H1 (cell line): ENCODE results near the gene PRR3. TPM values are rescaled to one million over a fixed set of nuclear protein-coding genes. Genes with fewer than 3 reads are reported as not detected.

Experiments
- BCL11A ChIP-seq, 2 experiments: IDR thresholded peaks; one replicate each; pipeline ENCODE4 v1.6.1; 2011; ENCODE audit warnings: low read depth in 2 of 2, low read length in 2 of 2, mild to moderate bottlenecking in 2 of 2
- BRCA1 ChIP-seq: IDR thresholded peaks from 2 replicates; pipeline ENCODE4 v1.6.1; 2012; ENCODE audit warnings: low read depth, low read length, improper control_type of control experiment
- CBX5 ChIP-seq: fragments of 300-800, 300-1000 bp; sonication (generic); IDR thresholded peaks from 2 replicates; pipeline ENCODE4 v1.7.1; 2016; ENCODE audit warnings: antibody characterized with exemption, low read length, low read depth
- CBX8 ChIP-seq: fragments of 300-800, 300-1000 bp; sonication (generic); IDR thresholded peaks from 2 replicates; pipeline ENCODE4 v1.7.1; 2016; ENCODE audit warnings: low read depth, low read length, borderline replicate concordance
- CHD1 ChIP-seq: IDR thresholded peaks from 2 replicates; pipeline ENCODE4 v1.6.1; 2012; ENCODE audit warnings: low read depth, low read length, improper control_type of control experiment
- CTBP2 ChIP-seq: IDR thresholded peaks from 2 replicates; pipeline ENCODE4 v1.7.0; 2011; ENCODE audit warnings: borderline replicate concordance, mild to moderate bottlenecking, moderate library complexity, mixed read lengths, low read length; ENCODE audit not compliant: insufficient read depth, insufficient read length
- EGR1 ChIP-seq: IDR thresholded peaks from 2 replicates; pipeline ENCODE4 v1.6.1; 2011; ENCODE audit warnings: low read depth, low read length, borderline replicate concordance
- EP300 ChIP-seq, 2 experiments: IDR thresholded peaks; 1 replicate in 1 of 2; 2 replicates in 1 of 2; pipeline ENCODE4 v1.6.1; 2011 to 2012; ENCODE audit warnings: low read depth in 2 of 2, low read length in 2 of 2, mild to moderate bottlenecking in 2 of 2, borderline replicate concordance in 1 of 2, inconsistent platforms in 1 of 2, moderate library complexity in 1 of 2
- HDAC6 ChIP-seq: IDR thresholded peaks from one replicate; pipeline ENCODE4 v1.7.1; 2012; ENCODE audit warnings: low read depth, mild to moderate bottlenecking, inconsistent platforms, low read length, moderate library complexity
- JUND ChIP-seq: IDR thresholded peaks from 2 replicates; pipeline ENCODE4 v1.6.1; 2011; ENCODE audit warnings: mild to moderate bottlenecking, improper control_type of control experiment, low read length
- KDM1A ChIP-seq: fragments of 200-600, 300-600 bp; sonication (generic); IDR thresholded peaks from 2 replicates; pipeline ENCODE4 v1.7.1; 2016; ENCODE audit warnings: mild to moderate bottlenecking, low read length, borderline replicate concordance
- NRF1 ChIP-seq: IDR thresholded peaks from 2 replicates; pipeline ENCODE4 v1.6.1; 2011; ENCODE audit warnings: mild to moderate bottlenecking, low read depth, low read length, improper control_type of control experiment
- POU5F1 ChIP-seq: IDR thresholded peaks from 2 replicates; pipeline ENCODE4 v1.6.1; 2011; ENCODE audit warnings: low read depth, mild to moderate bottlenecking, low read length, moderate library complexity
- RNF2 ChIP-seq: fragments of 200-900, 300-1000 bp; sonication (generic); IDR thresholded peaks from 2 replicates; pipeline ENCODE4 v1.7.1; 2016; ENCODE audit warnings: borderline replicate concordance, low read depth, mild to moderate bottlenecking, antibody characterized with exemption, low read length; ENCODE audit not compliant: poor library complexity, severe bottlenecking; ENCODE audit errors: missing control alignments
- RXRA ChIP-seq: IDR thresholded peaks from 2 replicates; pipeline ENCODE4 v1.6.1; 2011; ENCODE audit warnings: low read depth, mild to moderate bottlenecking, low read length, moderate library complexity; ENCODE audit not compliant: insufficient read depth
- SAP30 ChIP-seq: fragments of 300-600 bp; sonication (generic); IDR thresholded peaks from 2 replicates; pipeline ENCODE4 v1.7.1; 2012; ENCODE audit warnings: low read length, moderate library complexity, mild to moderate bottlenecking, inconsistent platforms; ENCODE audit not compliant: insufficient read depth, insufficient replicate concordance
- SP4 ChIP-seq: IDR thresholded peaks from 2 replicates; pipeline ENCODE4 v1.6.1; 2012; ENCODE audit warnings: low read length, inconsistent platforms
- TAF1 ChIP-seq: IDR thresholded peaks from 2 replicates; pipeline ENCODE4 v1.6.1; 2011; ENCODE audit warnings: mild to moderate bottlenecking, low read depth, low read length
- TEAD4 ChIP-seq: IDR thresholded peaks from 2 replicates; pipeline ENCODE4 v1.6.1; 2012; ENCODE audit warnings: low read depth, low read length, inconsistent platforms, mixed read lengths
- polyA plus RNA-seq, 7 experiments: library from polyadenylated mRNA; depleted of rRNA in 3 of 7; stranded (reverse) in 5 of 7; unstranded in 2 of 7; fragments of >200 nt in 5 of 7; fragments of 200-250 nt in 2 of 7; gene quantifications; 1 replicate in 5 of 7; 2 replicates in 1 of 7; 4 replicates in 1 of 7; pipeline versions ENCODE4 v1.2.1 to v1.2.3, GENCODE V29; 2011 to 2013; ENCODE audit warnings: missing spikeins in 2 of 7, mixed read lengths in 2 of 7
- total RNA-seq: library from RNA; stranded (reverse); fragmentation: NEBNext Ultra II Directional; extraction: Animal tissue kit (Norgen Biotek cat#: 25700); gene quantifications from 2 replicates; pipeline ENCODE4 v1.2.1, GENCODE V29; 2021
- TF ChIP-seq, protein P1 (sequence below), 3 experiments: IDR thresholded peaks; 1 replicate in 2 of 3; 2 replicates in 1 of 3; pipeline versions ENCODE4 v1.5.1 to v1.6.1; 2011; ENCODE audit warnings: low read length in 3 of 3, mild to moderate bottlenecking in 3 of 3, inconsistent platforms in 2 of 3, low read depth in 1 of 3, moderate library complexity in 1 of 3; ENCODE audit not compliant: insufficient read depth in 1 of 3; ENCODE audit errors: control extremely low read depth in 1 of 3
- TF ChIP-seq, protein P2 (sequence below): IDR thresholded peaks from 2 replicates; pipeline ENCODE4 v1.6.1; 2012; ENCODE audit warnings: inconsistent platforms

PRR3 gene
- total and polyA plus RNA-seq, 2 of the 8 experiments (the other 6 are each of a cell fraction or from before 2014, with no cell fraction given) = 10.5 to 24.2 TPM

DNA sequence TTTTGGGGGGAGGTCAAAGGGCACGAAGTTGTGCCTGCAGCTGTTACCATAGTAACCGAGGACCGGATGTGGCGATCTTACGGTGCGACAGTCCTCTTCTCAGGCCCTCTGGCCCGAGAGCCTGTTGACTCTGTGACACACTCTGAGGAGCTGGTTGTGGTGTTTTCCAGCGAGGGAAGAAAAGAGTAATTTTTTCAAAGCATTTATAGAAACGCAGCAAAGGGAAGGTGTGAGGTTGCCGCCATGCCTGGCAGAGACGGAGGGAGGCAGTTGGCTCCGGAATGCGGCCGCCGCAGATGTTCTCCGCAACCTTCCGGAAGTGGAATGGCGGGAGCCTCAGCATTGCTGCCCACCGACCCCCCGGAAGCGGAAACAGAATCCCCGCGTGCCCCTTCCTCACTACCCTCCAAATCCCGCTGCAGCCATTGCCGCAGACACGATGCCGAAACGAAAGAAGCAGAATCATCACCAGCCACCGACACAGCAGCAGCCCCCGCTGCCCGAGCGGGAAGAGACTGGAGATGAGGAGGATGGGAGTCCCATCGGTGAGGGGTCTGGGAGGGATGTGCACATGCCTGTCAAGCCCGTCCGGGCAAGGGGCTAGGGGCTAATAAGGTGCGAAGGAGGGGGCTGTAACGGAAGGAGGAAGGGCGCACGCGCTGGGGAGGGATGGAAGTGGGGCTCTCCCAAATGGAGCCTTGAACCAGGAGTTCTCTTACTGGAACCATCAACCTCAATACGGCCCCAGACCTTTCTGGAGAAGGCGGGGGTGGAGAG is at the start of gene PRR3 (continued):
- TF ChIP-seq HDAC6 (no peak), RNF2 (no peak), CBX8 (no peak), SP4 (peak; percentile 35; the same call in 1 of the 2 replicates), EGR1 (0 out of 2 replicates have a peak, but pooled peaks have one; percentile 43), TAF1 (peak; percentile 97), POU5F1 (no peak), TEAD4 (peak; percentile 72), EP300 (IDR thresholded peaks at IDR 0.05; ENCODE audit: borderline replicate concordance in 1 of 2, low read depth in 2 of 2, low read length in 2 of 2) (no peak), CHD1 (no peak), RXRA (no peak), JUND (no peak), NRF1 (0 out of 2 replicates have a peak, but pooled peaks have one; percentile 24), BCL11A (IDR thresholded peaks at IDR 0.05; ENCODE audit: low read depth in 2 of 2, low read length in 2 of 2) (no peak), SAP30 (peak; percentile 51), CBX5 (no peak), CTBP2 (no peak), BRCA1 (no peak), KDM1A (peak; percentile 23; the same call in 1 of the 2 replicates)
- TF ChIP-seq, protein P1, sequence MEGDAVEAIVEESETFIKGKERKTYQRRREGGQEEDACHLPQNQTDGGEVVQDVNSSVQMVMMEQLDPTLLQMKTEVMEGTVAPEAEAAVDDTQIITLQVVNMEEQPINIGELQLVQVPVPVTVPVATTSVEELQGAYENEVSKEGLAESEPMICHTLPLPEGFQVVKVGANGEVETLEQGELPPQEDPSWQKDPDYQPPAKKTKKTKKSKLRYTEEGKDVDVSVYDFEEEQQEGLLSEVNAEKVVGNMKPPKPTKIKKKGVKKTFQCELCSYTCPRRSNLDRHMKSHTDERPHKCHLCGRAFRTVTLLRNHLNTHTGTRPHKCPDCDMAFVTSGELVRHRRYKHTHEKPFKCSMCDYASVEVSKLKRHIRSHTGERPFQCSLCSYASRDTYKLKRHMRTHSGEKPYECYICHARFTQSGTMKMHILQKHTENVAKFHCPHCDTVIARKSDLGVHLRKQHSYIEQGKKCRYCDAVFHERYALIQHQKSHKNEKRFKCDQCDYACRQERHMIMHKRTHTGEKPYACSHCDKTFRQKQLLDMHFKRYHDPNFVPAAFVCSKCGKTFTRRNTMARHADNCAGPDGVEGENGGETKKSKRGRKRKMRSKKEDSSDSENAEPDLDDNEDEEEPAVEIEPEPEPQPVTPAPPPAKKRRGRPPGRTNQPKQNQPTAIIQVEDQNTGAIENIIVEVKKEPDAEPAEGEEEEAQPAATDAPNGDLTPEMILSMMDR (IDR thresholded peaks at IDR 0.05; ENCODE audit: control extremely low read depth in 1 of 3, insufficient read depth in 1 of 3, low read depth in 1 of 3, low read length in 3 of 3) = no peak
- TF ChIP-seq, protein P2, sequence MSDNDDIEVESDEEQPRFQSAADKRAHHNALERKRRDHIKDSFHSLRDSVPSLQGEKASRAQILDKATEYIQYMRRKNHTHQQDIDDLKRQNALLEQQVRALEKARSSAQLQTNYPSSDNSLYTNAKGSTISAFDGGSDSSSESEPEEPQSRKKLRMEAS = peak; percentile 99
